NCI-H2227 (cell line): Measurements from ENCODE around the gene ICAM1.

Experiments
- DNase-seq: peaks from one replicate; lab custom pipeline; 2025; ENCODE audit not compliant: unreplicated experiment; lab: John Stamatoyannopoulos, UW

ICAM1 gene

DNA sequence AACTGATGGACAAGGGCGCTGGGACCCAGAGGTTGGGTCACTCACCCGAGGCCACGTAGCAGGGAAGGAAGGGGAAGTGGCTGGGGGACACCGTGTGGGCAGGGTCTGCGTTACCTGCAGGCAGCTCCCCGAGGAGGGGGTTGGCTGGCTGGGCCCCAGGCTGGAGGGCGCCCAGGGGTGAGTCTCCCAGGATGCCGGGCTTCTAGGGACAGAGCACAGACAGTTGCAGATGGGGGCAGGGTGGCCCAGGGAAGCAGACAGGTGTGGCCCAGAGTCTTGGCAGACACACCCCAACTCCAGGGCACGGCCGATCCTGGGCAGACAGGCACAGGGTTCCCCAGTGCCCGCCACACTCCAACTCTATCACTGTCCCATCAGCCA, 50.5 kb downstream of the ICAM1 start:
- no peak for DNase-seq

DNA sequence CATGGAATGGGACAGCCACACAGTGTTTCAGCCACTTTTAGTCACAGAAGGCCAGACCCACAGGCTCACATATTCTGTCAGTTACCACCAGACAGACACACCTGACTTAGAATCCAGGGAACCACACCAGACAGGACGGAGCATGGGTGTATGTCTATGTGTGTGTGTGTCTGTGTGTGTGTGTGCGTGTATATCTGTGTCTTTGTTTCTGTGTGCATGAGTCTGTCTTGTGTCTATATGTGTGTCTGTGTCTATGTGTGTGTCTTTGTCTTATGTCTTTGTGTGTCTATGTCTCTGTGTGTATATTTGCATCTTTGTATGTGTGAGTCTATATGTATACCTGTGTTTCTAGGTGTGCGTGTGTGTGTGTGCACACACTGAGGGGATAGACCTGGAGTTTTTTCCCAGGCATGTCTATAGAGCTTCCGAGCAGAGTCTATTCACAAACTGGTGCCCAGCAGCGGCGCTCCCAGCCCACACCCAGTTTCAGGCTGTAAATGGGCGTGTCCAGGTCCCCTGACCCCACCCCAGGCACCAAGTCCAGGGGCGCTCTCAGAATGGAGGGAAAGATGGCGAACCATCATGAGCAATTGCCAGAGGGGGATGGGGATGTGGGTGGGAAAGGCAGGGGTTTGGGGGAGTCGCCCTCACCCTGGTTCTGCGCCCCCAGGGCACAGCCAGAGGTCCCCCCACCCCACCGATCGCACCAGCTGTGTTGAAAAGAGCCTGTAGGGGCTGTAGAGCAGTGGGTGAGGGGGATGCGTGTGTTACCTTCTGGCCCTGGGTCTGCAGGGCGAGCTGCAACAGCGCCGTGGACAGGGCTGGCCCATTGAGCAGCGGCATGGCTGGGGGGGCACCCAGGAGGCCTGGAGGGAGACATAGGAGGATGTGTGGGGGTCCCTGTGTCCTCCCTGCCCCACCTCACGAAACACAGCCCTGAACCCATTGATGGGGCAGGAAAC, 51.2 kb downstream of the ICAM1 start:
- no peak for DNase-seq

DNA sequence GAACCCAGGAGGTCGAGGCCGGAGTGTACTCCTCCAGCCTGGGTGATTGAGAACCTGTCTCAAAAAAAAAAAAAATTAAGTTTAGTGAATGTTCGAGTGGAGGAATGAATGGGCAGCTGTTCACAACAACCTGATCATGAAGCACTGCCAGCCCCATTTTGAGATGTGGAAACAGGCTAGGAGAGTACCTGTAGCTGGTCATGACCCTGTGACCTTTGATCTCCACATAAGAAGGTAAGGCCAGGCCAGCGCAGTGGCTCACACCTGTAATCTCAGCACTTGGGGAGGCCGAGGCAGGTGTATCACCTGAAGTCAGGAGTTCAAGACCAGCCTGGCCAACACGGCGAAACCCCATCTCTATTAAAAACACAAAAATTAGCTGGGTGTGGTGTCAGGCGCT, 54.8 kb downstream of the ICAM1 start:
- DNase-seq = no peak

DNA sequence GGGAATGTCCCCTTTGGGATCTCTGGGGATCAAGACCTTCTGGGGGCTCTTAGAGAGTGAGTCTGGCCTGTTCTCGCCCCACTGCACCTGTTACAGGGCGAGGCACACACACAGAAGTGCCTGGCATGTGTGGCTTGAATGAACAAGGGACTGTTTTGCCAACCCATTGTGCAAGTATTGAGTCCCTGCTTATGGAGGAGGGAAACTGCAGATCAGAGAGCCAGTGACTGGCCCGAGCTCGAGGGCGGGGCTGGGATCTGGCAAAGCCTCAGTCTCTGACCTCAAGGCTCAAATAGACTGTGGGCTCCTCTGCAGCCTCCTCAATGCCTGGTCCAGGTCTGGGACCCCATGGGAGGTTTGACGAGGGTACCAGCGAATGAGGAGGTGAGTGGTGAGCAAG, 56.9 kb downstream of the ICAM1 start:
- DNase-seq = no peak

DNA sequence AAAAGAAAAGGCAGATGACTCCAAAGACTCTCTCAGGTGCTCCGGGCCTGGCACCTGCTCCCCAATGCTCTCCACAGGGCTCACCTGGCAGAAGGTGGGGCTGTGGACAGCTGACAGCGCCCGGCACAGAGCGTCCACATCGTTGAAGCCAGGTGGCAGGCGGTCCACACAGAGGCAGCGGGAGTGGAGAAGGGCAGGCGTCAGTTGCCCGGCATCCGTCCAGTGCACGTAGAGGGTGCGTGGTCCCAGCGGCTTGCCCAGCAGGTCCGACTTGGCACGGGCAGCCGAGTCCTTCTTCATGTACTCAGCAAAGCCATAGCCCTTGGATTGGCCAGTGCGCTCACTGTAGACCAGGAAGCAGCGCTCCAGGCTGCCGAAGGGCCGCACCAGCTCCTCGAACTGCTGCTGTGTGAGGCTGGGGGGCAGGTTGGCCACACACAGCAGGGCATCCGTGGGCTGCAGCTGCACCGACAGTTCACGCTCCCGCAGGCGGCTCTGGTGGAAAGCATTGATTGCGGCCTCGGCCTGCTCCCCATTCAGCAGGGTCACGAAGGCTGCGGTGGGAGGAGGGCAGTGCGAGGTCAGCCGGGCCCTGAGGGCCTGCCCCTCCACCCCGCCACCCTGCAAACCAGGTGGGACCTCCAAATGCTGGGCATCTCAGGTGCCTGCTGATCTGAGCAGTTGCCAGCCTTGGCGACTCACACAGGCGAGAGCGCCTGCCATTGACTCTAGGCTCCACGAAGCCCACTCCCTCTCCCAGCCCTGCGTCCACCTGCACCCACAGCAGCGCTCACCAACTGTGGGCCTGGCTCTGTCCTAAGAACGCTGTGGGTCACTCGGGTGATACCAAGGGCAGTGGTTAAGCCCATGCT, 57.9 kb downstream of the ICAM1 start:
- DNase-seq = no peak

DNA sequence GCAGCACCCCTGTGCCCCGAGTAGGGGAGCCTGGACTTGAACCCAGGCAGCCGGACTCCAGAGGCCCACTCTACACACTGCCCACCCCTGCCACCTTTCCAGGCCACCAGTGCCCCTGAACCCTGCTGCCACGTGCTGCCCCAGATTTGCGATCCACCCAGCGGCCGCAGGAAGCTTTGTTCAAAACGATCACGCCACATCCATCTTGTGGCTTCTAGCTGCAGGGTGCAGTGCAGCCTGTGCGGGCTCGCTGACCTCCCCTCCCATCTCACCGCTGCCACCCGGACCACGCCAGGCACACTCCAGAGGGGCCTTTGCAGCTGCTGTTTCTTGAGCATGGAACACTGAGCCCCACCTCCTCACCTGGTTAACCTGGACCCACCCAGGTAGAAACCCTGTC, 58.6 kb downstream of the ICAM1 start:
- no peak for DNase-seq

DNA sequence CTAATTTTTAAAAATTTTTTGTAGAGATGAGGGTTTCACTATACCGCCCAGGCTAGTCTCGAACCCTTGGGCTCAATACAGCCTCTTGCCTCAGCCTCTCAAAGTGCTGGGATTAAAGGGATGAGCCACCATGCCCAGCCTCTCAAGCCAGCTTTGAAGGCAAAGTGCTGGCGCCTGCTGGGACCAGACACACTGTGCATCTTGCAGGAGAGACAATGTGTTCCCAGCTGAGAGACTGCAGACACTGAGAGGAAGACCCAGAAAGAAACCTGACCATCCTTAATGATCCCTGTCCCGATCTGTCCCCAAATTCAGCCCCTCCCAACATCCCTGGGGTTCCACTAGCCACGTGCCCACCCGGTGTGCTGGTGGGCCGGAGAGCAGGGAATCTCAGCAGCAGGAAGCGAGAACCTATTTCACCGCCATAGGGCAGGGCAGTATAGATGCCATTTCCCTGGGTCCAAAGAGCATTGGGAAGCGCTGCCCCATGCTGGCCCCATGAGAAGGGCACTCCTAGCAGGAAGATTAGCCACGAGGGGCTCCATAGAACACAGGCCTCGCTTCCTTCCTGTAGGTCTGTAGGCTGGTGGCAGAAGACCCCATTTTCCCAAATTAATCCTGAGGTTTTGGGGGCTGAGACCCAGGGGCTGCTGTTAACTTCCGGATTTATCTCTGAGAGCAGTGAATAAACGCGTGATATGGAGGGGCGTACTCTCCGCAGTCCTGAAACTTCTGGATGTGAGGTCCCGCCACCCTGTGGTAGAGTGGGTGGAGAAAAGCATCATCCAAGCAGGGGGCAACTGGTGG, 61.4 kb downstream of the ICAM1 start:
- DNase-seq = no peak

DNA sequence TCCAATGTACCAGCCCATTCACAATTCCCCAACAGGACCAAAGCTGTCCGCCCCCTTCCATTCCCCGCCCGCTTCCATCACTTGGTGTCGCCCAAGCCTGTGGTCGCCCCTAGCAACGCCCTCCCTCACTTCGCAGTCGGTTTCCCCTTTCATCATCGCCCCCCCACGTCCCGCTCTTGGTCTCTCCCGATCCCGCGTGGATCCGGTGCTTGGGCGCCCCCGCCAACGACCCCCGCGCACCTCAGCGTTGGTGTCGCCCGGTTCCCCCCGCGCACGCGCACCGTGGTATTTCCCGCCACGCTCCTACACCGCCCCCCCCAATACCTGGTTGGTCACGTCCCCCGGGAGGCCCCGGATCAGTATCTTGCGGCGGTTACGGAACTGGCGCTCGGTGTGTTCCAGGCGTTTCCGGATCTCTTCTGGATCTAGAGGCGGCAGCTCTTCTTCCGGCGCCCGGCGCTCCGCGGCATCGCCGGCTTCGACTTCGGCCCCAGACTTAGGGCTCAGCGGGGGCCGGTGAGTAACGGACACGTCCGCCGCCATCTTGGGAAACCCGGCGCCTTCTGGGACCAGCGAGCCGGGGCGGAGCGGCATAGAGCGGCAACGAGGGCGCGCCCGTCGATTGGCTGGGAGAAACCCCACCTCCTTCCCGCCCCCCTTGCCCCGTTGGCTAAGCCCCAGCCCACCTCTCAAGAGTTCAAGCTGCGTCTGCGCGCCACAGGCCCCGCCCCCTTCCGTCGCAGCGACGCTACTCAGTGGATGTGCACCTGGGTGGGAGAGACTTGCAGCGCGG, 62.2 kb downstream of the ICAM1 start, which contains the start of gene RAVER1:
Gene RAVER1, minus strand, starts transcription at position 565 of the 793 bp plus-strand sequence. Its CDS starts 22 bp downstream, at position 543.
- DNase-seq = peak; percentile 95

DNA sequence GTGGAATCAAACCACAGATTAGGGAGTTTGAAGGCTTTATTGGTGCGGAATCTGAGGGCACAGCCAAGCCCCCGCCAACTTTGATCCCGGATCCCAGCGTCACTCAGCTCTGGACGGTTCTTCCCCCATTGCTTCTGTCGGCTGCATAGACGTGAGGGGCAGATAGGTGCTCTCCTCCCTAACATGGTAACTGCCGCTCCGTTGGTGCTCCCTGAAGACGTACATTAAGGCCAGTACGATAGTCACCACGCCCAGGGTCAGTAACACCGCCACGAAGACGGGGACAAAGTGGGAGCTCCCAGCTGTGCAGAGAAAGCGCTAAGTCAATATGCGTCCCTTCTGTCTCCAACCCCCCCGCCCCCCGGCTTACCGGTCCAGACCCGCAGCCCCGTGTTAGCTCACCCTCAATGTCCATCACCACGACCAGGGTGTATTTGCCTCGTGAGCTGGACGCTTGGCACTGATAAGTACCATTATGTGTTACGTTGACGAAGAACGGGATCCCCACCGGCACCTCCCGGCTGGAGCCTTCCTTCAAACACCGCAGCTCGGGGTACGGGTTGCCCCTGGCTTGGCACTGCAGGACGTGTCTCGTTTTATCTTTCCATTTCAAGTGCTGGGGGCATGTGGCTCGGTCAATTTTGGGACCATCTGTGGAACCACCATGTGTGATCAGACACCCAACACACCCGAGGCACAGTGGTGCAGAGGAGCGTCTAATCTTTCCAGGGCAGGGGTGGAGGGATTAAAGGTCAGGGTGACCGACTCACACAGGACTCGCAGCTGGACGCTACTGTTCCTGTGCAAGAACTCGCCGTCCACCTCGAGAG, 63.1 kb downstream of the ICAM1 start:
- DNase-seq = no peak

DNA sequence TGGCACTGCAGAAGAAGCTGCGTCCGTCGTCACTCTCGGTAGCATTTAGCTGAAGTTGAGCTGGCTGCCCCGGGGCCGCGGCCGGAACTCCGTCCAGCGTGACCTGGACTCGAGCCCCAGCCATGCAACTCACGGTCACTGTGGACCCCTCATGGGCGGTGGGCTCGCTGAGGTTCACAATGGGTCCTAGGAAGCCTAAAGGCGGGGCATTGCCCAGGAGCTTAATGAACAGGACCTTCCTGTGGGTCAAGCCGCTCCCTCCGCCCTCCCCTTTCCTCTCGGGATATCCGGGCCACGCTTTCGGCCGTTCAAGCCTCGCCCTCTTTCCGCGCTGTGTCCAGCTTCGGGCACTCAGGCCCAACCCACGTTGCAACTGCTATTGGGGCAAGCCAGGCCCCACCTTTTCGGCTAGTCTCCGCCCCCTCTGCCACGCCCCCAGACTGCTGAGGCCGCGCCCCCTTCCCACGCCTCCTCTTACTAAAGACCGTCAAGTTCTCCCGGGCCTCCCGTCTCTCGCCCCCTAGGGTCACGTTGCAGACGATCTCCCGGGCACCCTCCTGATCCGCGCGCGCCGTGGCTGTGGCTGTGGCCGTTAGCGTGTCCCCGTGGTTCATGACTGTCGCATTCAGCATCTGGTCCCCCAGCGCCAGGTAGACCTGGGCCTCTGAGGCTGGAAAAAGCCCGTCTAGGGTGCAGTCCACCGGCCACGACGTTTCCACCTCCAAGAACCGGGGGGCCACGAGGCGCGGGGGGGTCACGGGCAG, 63.9 kb downstream of the ICAM1 start:
- DNase-seq = peak; percentile 77

DNA sequence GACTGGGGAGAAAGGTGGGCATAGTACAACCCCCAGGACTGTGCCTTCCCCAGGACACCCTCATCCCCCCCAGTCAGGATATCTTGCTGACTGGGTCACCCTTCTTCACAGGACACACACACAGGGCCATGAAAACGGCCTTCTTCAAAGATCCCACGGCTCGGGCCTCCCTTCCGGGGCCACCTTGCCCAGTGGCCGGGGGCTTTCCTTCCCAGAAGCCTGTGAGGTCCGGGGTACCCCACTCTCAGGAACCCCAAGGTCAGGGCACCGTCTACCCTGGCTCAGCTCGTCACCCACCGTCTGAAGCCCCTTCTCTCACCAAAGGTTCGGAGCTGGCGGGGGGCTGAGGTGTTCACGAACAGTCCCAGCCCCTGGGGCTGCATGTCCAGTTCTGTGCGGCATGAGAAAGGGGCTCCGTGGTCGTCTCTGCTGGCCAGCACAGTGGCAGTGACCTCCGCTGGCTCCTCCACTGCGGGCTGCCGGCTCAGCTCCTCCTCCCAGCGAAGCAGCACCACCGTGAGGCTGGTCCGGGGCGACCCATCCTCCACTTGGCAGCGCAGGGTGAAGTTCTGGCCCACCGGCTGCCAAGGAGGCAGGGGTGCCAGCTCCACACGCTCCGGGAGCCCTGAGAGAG, 64.5 kb downstream of the ICAM1 start:
- DNase-seq = no peak
